ENCODE results near the gene KLHDC10.

GRCh38 chr7:130182990-130183389 is 112.7 kb downstream of the KLHDC10 start:
- no peak for TF ChIP-seq CTCF (IDR thresholded peaks at IDR 0.05)
- no peak for TF ChIP-seq POLR2A (IDR thresholded peaks at IDR 0.05)
- no peak for TF ChIP-seq EP300 (IDR thresholded peaks at IDR 0.05)
